Nephron progenitor cell (in vitro differentiated cells): ENCODE results near the gene EGFL8.
A peak's percentile ranks its signal among the peaks of the same experiment; 100 is the strongest.

ENCODE experiments used
- DNase-seq: peaks from one replicate; pipeline ENCODE4 v3.0.0; 2021
- H3K27ac Mint-ChIP-seq: 2 replicates; pipeline ENCODE4 v1.8.0; 2021; ENCODE audit warnings: mild to moderate bottlenecking, moderate library complexity, mixed read lengths
- H3K27me3 Mint-ChIP-seq: 2 replicates; pipeline ENCODE4 v1.8.0; 2021; ENCODE audit warnings: mild to moderate bottlenecking, low read depth, mixed read lengths; ENCODE audit not compliant: poor library complexity
- H3K36me3 Mint-ChIP-seq: 2 replicates; pipeline ENCODE4 v1.8.0; 2021; ENCODE audit warnings: low read depth, mixed read lengths
- H3K4me1 Mint-ChIP-seq: 2 replicates; pipeline ENCODE4 v1.8.0; 2021; ENCODE audit warnings: mixed read lengths
- H3K4me3 Mint-ChIP-seq: 2 replicates; pipeline ENCODE4 v1.8.0; 2021; ENCODE audit warnings: mild to moderate bottlenecking, moderate library complexity, mixed read lengths
- H3K9me3 Mint-ChIP-seq: 2 replicates; pipeline ENCODE4 v1.8.0; 2021; ENCODE audit warnings: mild to moderate bottlenecking, moderate library complexity, mixed read lengths
- CTCF ChIP-seq: fragments of 200-600 bp; sonication (generic); IDR thresholded peaks from 2 replicates; pipeline ENCODE4 v1.5.0; 2021; ENCODE audit warnings: antibody characterized with exemption

The EGFL8 gene

GRCh38 chr6:32164295-32164694 is at the start of gene EGFL8:
Gene EGFL8 (plus strand): TSS chr6:32164595. CDS start chr6:32166166, 1,571 bp downstream.
- Mint-ChIP-seq H3K36me3 (peaks cover 63% of the 10 kb centered on the region), H3K4me3 (no peak within 1 kb of the TSS), H3K27me3 (no peaks in the 10 kb centered on the region), H3K27ac (peak within 1 kb of the TSS; percentile 72), H3K4me1 (peaks cover 17% of the 10 kb centered on the region), H3K9me3 (no peaks in the 10 kb centered on the region)
- no peak for TF ChIP-seq CTCF
- no peak for DNase-seq

- peaks cover 17% of the 10 kb centered on the region for H3K27me3 Mint-ChIP-seq
- peak overlapping the region; percentile 81 for H3K27ac Mint-ChIP-seq
- H3K4me1 Mint-ChIP-seq, result peaks cover 19% of the 10 kb centered on the region
- H3K4me3 Mint-ChIP-seq, result no peak overlapping the region
- no peak for DNase-seq
- no peaks in the 10 kb centered on the region for H3K9me3 Mint-ChIP-seq
- peaks cover 28% of the 10 kb centered on the region for H3K36me3 Mint-ChIP-seq
- no peak for TF ChIP-seq CTCF
Observed at GRCh38 chr6:32114796-32115195, 49.6 kb upstream of the EGFL8 start.

GRCh38 chr6:32115623-32116022 is 48.8 kb upstream of the EGFL8 start:
- DNase-seq, result no peak
- Mint-ChIP-seq H3K27me3 (peaks cover 10% of the 10 kb centered on the region), H3K4me1 (peaks cover 17% of the 10 kb centered on the region), H3K27ac (peak overlapping the region; percentile 30), H3K36me3 (peaks cover 30% of the 10 kb centered on the region), H3K9me3 (no peaks in the 10 kb centered on the region), H3K4me3 (no peak overlapping the region)
- TF ChIP-seq CTCF, result no peak

- H3K27me3 Mint-ChIP-seq, result peaks cover 4% of the 10 kb centered on the region
Observed at GRCh38 chr6:32116674-32117073, 47.7 kb upstream of the EGFL8 start.

GRCh38 chr6:32117461-32117860 is 46.9 kb upstream of the EGFL8 start:
- Mint-ChIP-seq H3K27ac (no peak overlapping the region), H3K4me1 (peaks cover 17% of the 10 kb centered on the region), H3K4me3 (no peak overlapping the region), H3K36me3 (peaks cover 45% of the 10 kb centered on the region), H3K27me3 (peaks cover 4% of the 10 kb centered on the region), H3K9me3 (no peaks in the 10 kb centered on the region)
- TF ChIP-seq CTCF, result no peak
- DNase-seq, result no peak

More at GRCh38 chr6:32116674-32117073, 47.7 kb upstream of the EGFL8 start:
- Mint-ChIP-seq H3K4me1 (peaks cover 17% of the 10 kb centered on the region), H3K4me3 (no peak overlapping the region), H3K27ac (no peak overlapping the region), H3K36me3 (peaks cover 38% of the 10 kb centered on the region), H3K9me3 (no peaks in the 10 kb centered on the region)
- no peak for DNase-seq
- TF ChIP-seq CTCF, result peak; percentile 47

GRCh38 chr6:32118782-32119628 is 45.4 kb upstream of the EGFL8 start:
- Mint-ChIP-seq H3K4me3 (no peak overlapping the region), H3K27ac (peak overlapping the region; percentile 79), H3K36me3 (peaks cover 59% of the 10 kb centered on the region), H3K4me1 (peaks cover 11% of the 10 kb centered on the region), H3K27me3 (peaks cover 4% of the 10 kb centered on the region), H3K9me3 (no peaks in the 10 kb centered on the region)
- DNase-seq, result peak; percentile 87
- peak; percentile 87 for TF ChIP-seq CTCF
